Neural cell (in vitro differentiated cells): ENCODE results near the gene CSPG4. TPM values are rescaled to one million over a fixed set of nuclear protein-coding genes. Genes with fewer than 3 reads are reported as not detected.

Experiments
- H2AFZ ChIP-seq: fragments of 200-600, 300-800 bp; sonication (generic), shearing (Covaris generic); 2 replicates; pipeline ENCODE4 v1.6.0; 2014; ENCODE audit warnings: low read depth, mild to moderate bottlenecking, antibody characterized with exemption, low read length, moderate library complexity
- H3F3A ChIP-seq: fragments of 200-600 bp; shearing (Covaris generic); 2 replicates; pipeline ENCODE4 v1.6.1; 2016; ENCODE audit warnings: mild to moderate bottlenecking, moderate library complexity, mixed read lengths, antibody characterized with exemption, low read length; ENCODE audit not compliant: insufficient read depth, poor library complexity, severe bottlenecking
- H3K27ac ChIP-seq: fragments of 200-600, 300-800 bp; sonication (generic), shearing (Covaris generic); 2 replicates; pipeline ENCODE4 v1.5.1; 2014; ENCODE audit warnings: mild to moderate bottlenecking, low read length, moderate library complexity
- H3K27me3 ChIP-seq: fragments of 300-800, 200-600 bp; sonication (generic), shearing (Covaris generic); 2 replicates; pipeline ENCODE4 v1.6.0; 2014; ENCODE audit warnings: mild to moderate bottlenecking, low read depth, low read length, moderate library complexity; ENCODE audit not compliant: insufficient read depth
- H3K36me3 ChIP-seq: fragments of 300-800, 200-600 bp; sonication (generic), shearing (Covaris generic); 2 replicates; pipeline ENCODE4 v1.5.1; 2014; ENCODE audit warnings: mild to moderate bottlenecking, antibody characterized with exemption, low read length, moderate library complexity; ENCODE audit not compliant: insufficient read depth
- H3K4me2 ChIP-seq: fragments of 300-800, 200-600 bp; sonication (generic), shearing (Covaris generic); 2 replicates; pipeline ENCODE4 v1.6.0; 2014; ENCODE audit warnings: mild to moderate bottlenecking, low read length
- H3K4me3 ChIP-seq: fragments of 300-800, 200-600 bp; sonication (generic), shearing (Covaris generic); 2 replicates; pipeline ENCODE4 v1.5.1; 2014; ENCODE audit warnings: mild to moderate bottlenecking, low read length, moderate library complexity
- H3K79me2 ChIP-seq: fragments of 200-600 bp; shearing (Covaris generic); replicated peaks from 2 replicates; pipeline ENCODE4 v1.6.0; 2014; ENCODE audit warnings: mild to moderate bottlenecking, low read length, moderate library complexity; ENCODE audit not compliant: insufficient read depth
- H3K9ac ChIP-seq: fragments of 300-800, 200-600 bp; sonication (generic), shearing (Covaris generic); 2 replicates; pipeline ENCODE4 v1.6.1; 2016; ENCODE audit warnings: mild to moderate bottlenecking, low read length, mixed read lengths
- H3K9me2 ChIP-seq: fragments of 200-600 bp; shearing (Covaris generic); 2 replicates; pipeline ENCODE4 v1.6.1; 2016; ENCODE audit warnings: mild to moderate bottlenecking, low read length, mixed read lengths; ENCODE audit not compliant: insufficient read depth
- H3K9me3 ChIP-seq: fragments of 200-600, 300-800 bp; sonication (generic), shearing (Covaris generic); 2 replicates; pipeline ENCODE4 v1.6.1; 2016; ENCODE audit warnings: mild to moderate bottlenecking, mixed run types, low read length, moderate library complexity, mixed read lengths
- H4K20me1 ChIP-seq: fragments of 200-600 bp; shearing (Covaris generic); 2 replicates; pipeline ENCODE4 v1.6.1; 2016; ENCODE audit warnings: mild to moderate bottlenecking, mixed run types; ENCODE audit not compliant: insufficient read depth
- CTCF ChIP-seq: fragments of 450-650 bp; IDR thresholded peaks from 2 replicates; pipeline ENCODE4 v1.5.1; 2014; ENCODE audit warnings: antibody characterized with exemption, mild to moderate bottlenecking, moderate library complexity; ENCODE audit not compliant: poor library complexity, severe bottlenecking
- EP300 ChIP-seq: fragments of 450-650 bp; conservative IDR thresholded peaks from 2 replicates; pipeline ENCODE4 v1.6.1; 2014; ENCODE audit warnings: antibody characterized with exemption, mild to moderate bottlenecking, moderate library complexity; ENCODE audit not compliant: poor library complexity, severe bottlenecking
- EZH2 ChIP-seq: fragments of 200-600, 300-800 bp; shearing (Covaris generic), sonication (generic); IDR thresholded peaks from 2 replicates; pipeline ENCODE4 v1.6.1; 2014; ENCODE audit warnings: antibody characterized with exemption, low read length, borderline replicate concordance, mild to moderate bottlenecking; ENCODE audit not compliant: insufficient read depth, poor library complexity, severe bottlenecking
- MXI1 ChIP-seq: fragments of 450-650 bp; conservative IDR thresholded peaks from 2 replicates; pipeline ENCODE4 v1.6.1; 2014; ENCODE audit warnings: antibody characterized with exemption, mild to moderate bottlenecking; ENCODE audit not compliant: poor library complexity, severe bottlenecking
- POLR2AphosphoS5 ChIP-seq: IDR thresholded peaks from 2 replicates; pipeline ENCODE4 v1.6.1; 2012
- RAD21 ChIP-seq: fragments of 450-650 bp; conservative IDR thresholded peaks from 2 replicates; pipeline ENCODE4 v1.6.1; 2014; ENCODE audit warnings: antibody characterized with exemption, mild to moderate bottlenecking, moderate library complexity
- REST ChIP-seq: IDR thresholded peaks from 2 replicates; pipeline ENCODE4 v1.6.1; 2012; ENCODE audit warnings: borderline replicate concordance
- SMC3 ChIP-seq: fragments of 450-650 bp; conservative IDR thresholded peaks from 2 replicates; pipeline ENCODE4 v1.6.1; 2014; ENCODE audit warnings: antibody characterized with exemption, mild to moderate bottlenecking, moderate library complexity; ENCODE audit not compliant: poor library complexity
- TAF1 ChIP-seq: IDR thresholded peaks from 2 replicates; pipeline ENCODE4 v1.6.1; 2012; ENCODE audit warnings: low read depth
- polyA plus RNA-seq: library from polyadenylated mRNA; depleted of rRNA; stranded (reverse); fragments of >200 nt; gene quantifications from 2 replicates; pipeline ENCODE4 v1.2.3, GENCODE V29; 2014

The CSPG4 gene
- polyA plus RNA-seq, 1 donor from 2014 or later: not detected

GRCh38 chr15:75663931-75664421 is 48.7 kb downstream of the CSPG4 start (continued):
- TF ChIP-seq MXI1 (no peak), EP300 (no peak), POLR2AphosphoS5 (no peak)

- H3K9me2 ChIP-seq: no peaks in the 10 kb centered on the region
- H3K9me3 ChIP-seq: no peaks in the 10 kb centered on the region
- H2AFZ ChIP-seq: no peak overlapping the region
- no peak overlapping the region for H3K27ac ChIP-seq
- H3F3A ChIP-seq: no peaks in the 10 kb centered on the region
- H3K9ac ChIP-seq: no peak overlapping the region
- TF ChIP-seq EP300 (no peak), CTCF (no peak), POLR2AphosphoS5 (no peak), SMC3 (no peak), MXI1 (no peak)
- no peaks in the 10 kb centered on the region for H3K27me3 ChIP-seq
- H3K4me3 ChIP-seq: no peak overlapping the region
- no peak overlapping the region for H3K4me2 ChIP-seq
- H3K79me2 ChIP-seq: no peaks in the 10 kb centered on the region
- no peaks in the 10 kb centered on the region for H4K20me1 ChIP-seq
- no peaks in the 10 kb centered on the region for H3K36me3 ChIP-seq
Measured at GRCh38 chr15:75662823-75663519, 49.7 kb downstream of the CSPG4 start.

- H3K9me3 ChIP-seq: no peaks in the 10 kb centered on the region
- H3K27ac ChIP-seq: no peak overlapping the region
- H3F3A ChIP-seq: no peaks in the 10 kb centered on the region
- H4K20me1 ChIP-seq: no peaks in the 10 kb centered on the region
- no peak overlapping the region for H3K4me3 ChIP-seq
- H3K4me2 ChIP-seq: no peak overlapping the region
- H3K9ac ChIP-seq: no peak overlapping the region
- H3K9me2 ChIP-seq: no peaks in the 10 kb centered on the region
- H3K27me3 ChIP-seq: no peaks in the 10 kb centered on the region
- TF ChIP-seq EZH2 (no peak), RAD21 (no peak), TAF1 (no peak), EP300 (no peak), POLR2AphosphoS5 (no peak), CTCF (no peak), SMC3 (no peak), REST (no peak), MXI1 (no peak)
- no peaks in the 10 kb centered on the region for H3K79me2 ChIP-seq
- H3K36me3 ChIP-seq: no peaks in the 10 kb centered on the region
- no peak overlapping the region for H2AFZ ChIP-seq
Measured at GRCh38 chr15:75661756-75662140, 50.9 kb downstream of the CSPG4 start.
